Glomerular endothelial cell (primary cell): ENCODE data around the gene RPTOR. TPM values are rescaled to one million over a fixed set of nuclear protein-coding genes. Genes with fewer than 3 reads are reported as not detected.
"Not testable (repeated sequence)": the region's sequence is repeated elsewhere in the genome, so short reads cannot be mapped to it uniquely, and the experiment has no call there.

Experiments used
- DNase-seq: peaks from one replicate; pipeline ENCODE4 v3.0.0-alpha.2; 2011; ENCODE audit warnings: low read depth, low spot score; ENCODE audit errors: extremely low read depth
- total RNA-seq: library from RNA; depleted of rRNA; stranded (reverse); fragments of >200 nt; gene quantifications from 2 replicates; pipeline ENCODE4 v1.2.3, GENCODE V29; 2015

RPTOR gene
- total RNA-seq, 1 donor from 2014 or later: 37.5 TPM

GRCh38 chr17:80681215-80681614 is 136.6 kb downstream of the RPTOR start:
- no peak for DNase-seq

GRCh38 chr17:80682372-80682771 is 137.7 kb downstream of the RPTOR start:
- no peak for DNase-seq

DNA sequence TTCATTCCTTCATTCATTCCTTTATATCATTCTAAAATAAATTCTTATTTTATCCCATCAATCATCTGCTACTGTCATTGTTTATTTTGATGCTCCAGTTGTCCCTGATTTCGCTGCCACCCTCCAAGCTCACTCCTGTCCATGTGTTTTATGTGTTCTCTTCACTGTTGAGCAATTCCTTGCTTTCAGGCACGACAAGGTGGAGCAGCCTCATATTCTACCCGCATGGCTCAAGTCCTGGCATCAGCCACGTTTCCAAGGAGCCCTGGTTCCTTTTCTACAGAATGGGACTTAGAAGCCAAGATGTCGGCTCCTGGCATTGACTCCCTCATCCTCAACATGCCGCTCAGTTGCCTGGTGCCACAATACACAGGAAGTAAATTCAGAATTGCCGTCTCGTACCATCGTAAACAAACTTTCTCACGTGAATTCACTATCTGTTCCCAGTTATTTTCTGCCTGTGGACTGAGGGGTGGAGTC is 139.0 kb downstream of the RPTOR start:
- DNase-seq: no peak

GRCh38 chr17:80687839-80688238 is 143.2 kb downstream of the RPTOR start:
- DNase-seq: no peak

- no peak for DNase-seq
Measured at GRCh38 chr17:80689129-80689619, 144.5 kb downstream of the RPTOR start.

GRCh38 chr17:80691784-80692183 is 147.1 kb downstream of the RPTOR start:
- no peak for DNase-seq

DNA sequence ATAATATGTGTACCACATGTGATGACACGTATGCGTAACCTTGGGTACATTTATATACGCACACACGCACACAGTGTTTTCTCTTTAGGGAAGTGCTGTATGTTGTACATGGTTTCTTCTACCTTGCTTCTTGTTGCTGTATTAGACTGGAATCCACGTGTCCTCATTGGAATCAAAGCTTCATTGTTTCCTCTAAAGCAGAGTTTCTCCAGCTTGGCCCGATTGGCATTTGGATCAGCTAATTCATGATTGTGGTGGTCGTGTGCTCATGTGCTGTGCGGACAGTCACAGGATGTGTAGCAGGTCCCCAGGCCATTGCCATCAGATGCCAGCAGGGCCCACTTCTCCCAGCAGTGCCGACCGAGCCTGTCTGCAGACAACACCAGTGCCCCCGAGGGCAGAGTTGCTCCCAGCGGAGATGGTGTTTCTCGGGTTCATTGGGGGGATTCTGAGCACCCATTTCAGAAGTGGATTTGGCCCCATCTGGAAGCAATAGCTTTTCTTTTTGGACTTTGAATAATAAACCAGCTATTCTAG is 148.4 kb downstream of the RPTOR start:
- no peak for DNase-seq

- DNase-seq: no peak
Measured at GRCh38 chr17:80693511-80693910, 148.9 kb downstream of the RPTOR start.

GRCh38 chr17:80694085-80694991 is 149.7 kb downstream of the RPTOR start:
- no peak for DNase-seq

DNA sequence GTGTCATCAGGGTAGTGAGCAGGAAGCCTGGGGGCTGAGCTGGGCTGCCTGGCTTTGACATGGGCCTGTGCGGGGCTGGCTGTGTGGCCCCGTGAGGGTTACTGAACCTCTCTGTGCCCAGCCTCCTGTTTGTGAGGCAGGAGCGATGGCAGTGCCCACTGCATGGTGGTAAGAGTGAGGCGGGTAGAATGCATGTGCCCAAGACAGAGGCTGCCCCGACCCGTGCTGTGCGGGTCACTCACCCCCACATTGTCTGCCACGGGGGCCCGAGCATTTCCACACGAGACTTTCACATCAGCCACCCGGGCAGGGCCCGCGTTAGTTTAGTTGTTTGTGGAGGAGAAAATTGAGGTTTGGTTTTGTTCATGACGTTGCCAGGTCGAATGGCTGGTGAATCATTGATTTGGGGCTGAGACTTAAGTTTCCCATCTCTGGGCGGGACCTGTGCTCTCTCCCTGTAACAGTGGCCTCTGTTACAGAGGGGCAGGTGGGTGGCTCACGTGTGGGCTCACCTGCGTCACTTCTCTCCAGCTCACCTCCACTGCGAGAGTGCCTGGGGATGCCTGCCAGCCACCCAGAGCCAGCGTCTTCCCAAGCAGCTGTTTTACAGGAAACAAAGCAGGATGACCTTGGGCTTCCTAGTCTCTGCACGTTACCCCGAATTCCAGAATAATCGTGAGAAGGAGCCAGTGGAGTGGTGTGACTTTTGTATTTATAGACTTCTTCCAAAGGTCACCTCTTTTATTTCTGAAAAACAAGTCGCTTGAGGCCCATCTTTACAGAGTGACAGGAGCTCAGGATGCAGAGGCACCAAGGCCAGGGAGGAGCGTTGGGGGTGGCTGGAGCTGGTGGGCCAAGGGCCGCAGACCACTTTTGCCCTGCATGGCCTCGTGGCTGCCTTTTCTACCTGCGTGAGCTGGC is 150.6 kb downstream of the RPTOR start:
- no peak for DNase-seq

DNA sequence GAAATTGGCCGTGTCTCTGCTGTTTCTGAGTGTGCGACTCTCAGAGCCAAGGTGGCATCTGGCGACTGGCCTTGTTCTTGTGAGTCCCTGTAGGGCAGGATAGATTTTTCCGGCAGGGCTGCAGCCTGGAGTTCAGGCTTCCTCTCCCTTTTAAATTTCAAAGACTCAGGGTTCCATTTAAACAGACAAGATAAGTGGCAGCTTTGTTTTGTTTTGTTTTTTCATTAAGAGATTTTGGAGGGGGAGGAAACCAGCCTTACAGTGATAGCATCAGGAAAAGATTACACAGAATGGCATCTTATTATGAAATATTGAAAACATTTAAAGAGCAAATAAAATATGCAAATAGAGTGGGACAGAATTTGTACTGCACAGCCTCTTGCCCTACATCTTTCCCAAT is 151.3 kb downstream of the RPTOR start:
- DNase-seq: no peak

- DNase-seq: no peak
Measured at GRCh38 chr17:80696456-80696855, 151.8 kb downstream of the RPTOR start.

DNA sequence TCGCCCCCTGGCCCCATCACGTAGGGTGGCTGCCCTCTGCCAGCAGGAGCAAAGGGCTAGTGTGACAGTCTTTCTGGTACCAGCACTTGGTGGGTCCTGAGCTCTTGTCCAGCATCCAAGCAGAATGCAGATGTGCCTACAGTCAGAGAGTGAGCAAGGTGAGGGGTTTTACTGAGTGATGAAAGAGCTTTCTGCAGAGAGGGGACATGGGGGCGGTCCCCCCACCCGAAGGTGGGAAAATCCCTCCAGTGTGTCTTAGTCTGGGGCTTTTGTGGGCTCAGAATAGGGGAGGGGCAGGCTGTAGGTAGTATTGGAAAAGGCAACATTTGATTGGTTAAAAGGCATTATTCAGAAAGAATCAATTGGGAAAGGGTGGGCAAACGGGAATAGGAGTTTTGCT is 152.3 kb downstream of the RPTOR start:
- DNase-seq: no peak

- no peak for DNase-seq
Measured at GRCh38 chr17:80698297-80698696, 153.7 kb downstream of the RPTOR start.

DNA sequence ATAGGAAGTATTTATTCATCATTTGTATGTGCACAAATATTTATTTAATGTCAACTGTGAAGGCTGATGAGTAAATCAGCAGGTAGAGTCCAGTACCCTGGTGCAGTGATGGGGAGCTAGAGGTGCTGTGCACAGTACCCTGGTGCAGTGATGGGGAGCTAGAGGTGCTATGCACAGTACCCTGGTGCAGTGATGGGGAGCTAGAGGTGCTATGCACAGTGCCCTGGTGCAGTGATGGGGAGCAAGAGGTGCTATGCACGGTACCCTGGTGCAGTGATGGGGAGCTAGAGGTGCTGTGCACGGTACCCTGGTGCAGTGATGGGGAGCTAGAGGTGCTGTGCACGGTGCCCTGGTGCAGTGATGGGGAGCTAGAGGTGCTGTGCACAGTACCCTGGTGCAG is 154.6 kb downstream of the RPTOR start:
- not testable (repeated sequence) for DNase-seq

DNA sequence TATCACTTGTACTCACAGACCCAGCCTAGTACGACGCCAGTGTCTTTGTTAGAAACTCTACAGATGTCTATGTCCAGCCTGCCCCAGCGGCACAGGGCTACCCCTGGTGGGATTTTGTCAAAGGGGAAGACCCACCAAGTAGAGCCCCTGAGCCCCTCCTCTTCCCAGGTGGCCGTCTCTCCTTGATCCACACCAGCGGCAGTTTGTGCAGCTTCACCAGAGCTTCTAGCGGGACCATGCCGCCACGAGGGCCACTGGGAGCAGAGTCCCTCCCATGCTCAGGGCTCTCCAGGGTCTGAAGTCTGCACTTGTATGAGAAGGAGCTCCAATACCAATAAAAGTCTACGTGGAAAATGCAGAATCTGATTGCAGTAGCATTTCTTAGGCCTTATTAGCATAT is 157.1 kb downstream of the RPTOR start:
- DNase-seq: no peak

- no peak for DNase-seq
Measured at GRCh38 chr17:80702315-80703141, 157.9 kb downstream of the RPTOR start.

GRCh38 chr17:80703142-80703478 is 158.5 kb downstream of the RPTOR start:
- DNase-seq: no peak

DNA sequence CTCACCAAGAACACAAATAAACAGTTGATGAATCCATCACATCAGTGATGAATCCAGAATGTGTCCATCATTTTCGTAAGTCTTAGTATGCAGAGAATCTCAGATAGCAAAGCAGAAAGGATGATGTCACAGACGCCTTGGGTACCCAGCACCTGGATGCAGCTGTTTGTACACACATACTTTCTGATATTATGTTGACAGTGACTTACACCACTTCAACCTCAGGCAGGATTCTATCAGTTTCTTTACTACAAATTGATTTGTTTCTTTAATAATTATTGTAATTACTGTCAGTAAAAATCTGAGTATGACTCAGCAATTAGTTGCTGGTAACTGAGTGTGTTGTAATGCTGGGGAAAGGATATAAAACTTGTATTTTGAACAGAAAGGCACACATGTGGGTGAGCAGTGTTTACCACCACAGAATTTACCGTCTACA is 159.8 kb downstream of the RPTOR start:
- DNase-seq: no peak

DNA sequence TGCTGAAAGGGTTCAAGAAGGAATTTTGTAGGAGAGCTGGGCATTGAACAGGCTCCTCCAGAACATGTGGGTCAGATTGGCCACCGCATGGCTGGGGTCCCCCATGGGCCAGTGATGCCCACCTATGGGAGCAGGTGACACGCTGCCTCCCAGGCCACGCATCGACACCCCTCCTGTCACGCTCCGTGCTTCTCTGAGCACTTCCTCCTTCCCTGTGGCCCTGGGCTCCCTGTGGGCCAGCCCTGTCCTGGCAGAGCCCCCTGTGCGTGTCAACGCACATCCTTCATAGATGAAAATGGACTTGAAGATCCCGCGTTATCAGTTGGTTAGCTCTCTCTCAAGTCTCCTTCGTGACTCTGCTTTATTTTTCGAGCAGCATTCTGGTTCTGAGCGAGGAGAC is 160.3 kb downstream of the RPTOR start:
- no peak for DNase-seq
